GM10248 (cell line): ENCODE results near the gene ARVCF.

ENCODE experiments used
- CTCF ChIA-PET: fragments of 300-600 bp; sonication (Branson Sonifier 250); formaldehyde crosslinking; extraction: SDS; loops from one replicate; lab custom pipeline; 2021; ENCODE audit warnings: antibody characterized with exemption; lab: Yijun Ruan, JAX
- POLR2A ChIA-PET: fragments of 350-650 bp; sonication (Branson Sonifier 250); formaldehyde crosslinking; extraction: SDS; loops from one replicate; lab custom pipeline; 2020; ENCODE audit warnings: antibody characterized with exemption; lab: Yijun Ruan, JAX
- DNase-seq: peaks from one replicate; pipeline ENCODE4 v3.0.0; 2012; ENCODE audit errors: extremely low spot score
- TF ChIP-seq, protein P1 (sequence below): IDR thresholded peaks from 2 replicates; pipeline ENCODE4 v1.5.1; 2012; ENCODE audit warnings: mild to moderate bottlenecking, low read depth; ENCODE audit errors: extremely low read depth, missing control alignments, control extremely low read depth

ARVCF gene

DNA sequence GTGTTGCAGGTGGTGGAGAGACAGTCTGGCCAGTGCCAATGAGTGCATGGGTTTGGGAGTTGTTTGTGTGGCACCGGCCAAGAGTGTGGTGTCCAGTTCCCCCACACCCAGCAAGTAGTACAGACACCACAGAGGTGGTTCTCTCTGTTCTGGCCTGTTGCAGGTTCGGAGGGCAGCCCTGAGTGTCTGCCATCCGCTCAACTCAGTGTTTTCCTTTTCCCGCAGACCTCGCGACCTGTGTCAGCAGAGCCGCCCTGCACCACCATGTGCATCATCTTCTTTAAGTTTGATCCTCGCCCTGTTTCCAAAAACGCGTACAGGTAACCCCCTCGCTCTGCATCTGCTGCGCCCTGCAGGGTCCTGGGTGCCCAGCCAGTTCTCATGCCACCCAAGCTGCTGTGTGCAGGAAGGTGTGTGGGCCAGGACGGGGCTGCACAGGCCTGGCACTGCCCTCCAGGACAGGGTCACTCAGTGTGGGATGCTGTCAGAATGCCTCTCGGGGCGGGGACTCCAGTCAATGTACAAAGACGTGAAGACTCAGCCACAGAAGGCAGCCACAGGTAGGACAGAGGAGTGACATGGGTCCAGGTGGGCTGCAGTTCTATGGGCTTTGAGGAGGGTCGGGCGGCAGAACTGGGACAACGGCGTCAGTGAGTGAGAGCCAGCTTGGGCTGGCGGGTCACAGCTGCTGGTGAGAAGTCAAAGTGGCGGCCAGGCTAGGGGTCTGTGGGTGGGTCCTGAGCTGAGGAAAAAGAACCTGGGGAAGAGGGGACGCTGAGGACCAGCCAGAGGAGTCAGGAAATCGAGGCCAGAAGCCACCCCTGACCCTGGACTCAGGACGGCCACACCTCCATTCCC is 20.1 kb upstream of the ARVCF start:
- DNase-seq = no peak
- CTCF ChIA-PET = interaction anchor here (4.0 kb wide), 1 partner anchor 22 kb away, joined by 16 read pairs; no protein-coding TSS in a partner anchor
- POLR2A ChIA-PET = no interaction called here
- TF ChIP-seq, protein P1, sequence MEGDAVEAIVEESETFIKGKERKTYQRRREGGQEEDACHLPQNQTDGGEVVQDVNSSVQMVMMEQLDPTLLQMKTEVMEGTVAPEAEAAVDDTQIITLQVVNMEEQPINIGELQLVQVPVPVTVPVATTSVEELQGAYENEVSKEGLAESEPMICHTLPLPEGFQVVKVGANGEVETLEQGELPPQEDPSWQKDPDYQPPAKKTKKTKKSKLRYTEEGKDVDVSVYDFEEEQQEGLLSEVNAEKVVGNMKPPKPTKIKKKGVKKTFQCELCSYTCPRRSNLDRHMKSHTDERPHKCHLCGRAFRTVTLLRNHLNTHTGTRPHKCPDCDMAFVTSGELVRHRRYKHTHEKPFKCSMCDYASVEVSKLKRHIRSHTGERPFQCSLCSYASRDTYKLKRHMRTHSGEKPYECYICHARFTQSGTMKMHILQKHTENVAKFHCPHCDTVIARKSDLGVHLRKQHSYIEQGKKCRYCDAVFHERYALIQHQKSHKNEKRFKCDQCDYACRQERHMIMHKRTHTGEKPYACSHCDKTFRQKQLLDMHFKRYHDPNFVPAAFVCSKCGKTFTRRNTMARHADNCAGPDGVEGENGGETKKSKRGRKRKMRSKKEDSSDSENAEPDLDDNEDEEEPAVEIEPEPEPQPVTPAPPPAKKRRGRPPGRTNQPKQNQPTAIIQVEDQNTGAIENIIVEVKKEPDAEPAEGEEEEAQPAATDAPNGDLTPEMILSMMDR = no peak

DNA sequence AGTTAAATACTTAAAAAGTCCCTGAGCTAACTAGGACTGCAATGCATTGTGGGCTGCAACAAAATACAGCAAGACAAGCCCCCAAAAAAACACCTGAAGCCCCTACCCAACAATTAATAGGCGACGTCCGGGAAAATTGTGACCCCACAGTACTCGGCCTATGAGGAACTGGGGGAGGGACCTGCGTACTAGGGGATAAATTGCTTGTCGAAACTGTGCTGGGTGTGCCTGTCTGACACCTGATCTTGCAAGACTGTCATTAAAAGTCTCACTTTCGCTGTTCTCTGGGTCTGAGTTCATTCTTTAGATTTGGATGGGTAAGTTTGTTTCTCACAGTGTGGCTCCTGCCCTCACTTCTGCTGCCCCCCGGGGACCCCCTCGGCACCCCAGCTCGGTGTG is 19.5 kb upstream of the ARVCF start:
- TF ChIP-seq, protein P1 = no peak
- DNase-seq = peak; percentile 45
- ChIA-PET POLR2A (no interaction called here), CTCF (interaction anchor here (4.0 kb wide), 1 partner anchor 22 kb away, joined by 16 read pairs; no protein-coding TSS in a partner anchor)

DNA sequence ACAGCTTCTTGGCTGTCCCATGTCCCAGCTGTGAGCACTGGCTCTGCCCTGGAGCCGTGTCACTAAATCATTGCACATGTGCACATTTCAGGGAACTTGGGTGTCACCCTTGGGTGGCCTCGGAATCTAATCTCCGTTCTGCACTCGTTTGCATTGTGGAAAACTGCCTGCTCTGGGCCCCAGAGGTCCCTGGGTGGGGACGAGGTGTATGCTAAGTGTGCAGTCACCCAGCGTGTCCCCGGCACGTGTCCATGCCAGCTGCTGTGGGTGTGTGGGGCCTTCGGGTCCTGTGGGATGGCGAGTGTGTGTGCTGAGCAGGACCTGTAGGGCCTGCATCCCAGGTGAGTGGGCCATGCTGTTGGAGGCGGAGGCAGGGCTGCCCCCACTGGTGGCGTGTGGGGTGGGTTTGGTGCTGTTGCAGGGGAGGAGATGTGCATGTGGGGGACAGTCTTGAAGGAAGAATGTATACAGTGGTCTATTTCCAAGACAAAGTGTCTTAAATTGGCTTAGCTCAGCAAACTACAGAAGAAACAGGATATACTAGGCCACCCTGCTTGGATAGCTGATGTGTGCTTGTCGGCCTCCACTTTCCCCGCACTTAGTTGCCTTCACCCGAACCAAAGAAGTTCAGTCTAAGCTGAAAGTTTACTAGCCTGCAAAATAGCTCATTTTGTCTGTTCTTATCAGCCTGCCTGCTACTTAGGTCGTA is 18.9 kb upstream of the ARVCF start:
- no peak for DNase-seq
- TF ChIP-seq, protein P1 = no peak
- CTCF ChIA-PET = interaction anchor here (4.0 kb wide), 1 partner anchor 21 kb away, joined by 16 read pairs; no protein-coding TSS in a partner anchor
- POLR2A ChIA-PET = no interaction called here

DNA sequence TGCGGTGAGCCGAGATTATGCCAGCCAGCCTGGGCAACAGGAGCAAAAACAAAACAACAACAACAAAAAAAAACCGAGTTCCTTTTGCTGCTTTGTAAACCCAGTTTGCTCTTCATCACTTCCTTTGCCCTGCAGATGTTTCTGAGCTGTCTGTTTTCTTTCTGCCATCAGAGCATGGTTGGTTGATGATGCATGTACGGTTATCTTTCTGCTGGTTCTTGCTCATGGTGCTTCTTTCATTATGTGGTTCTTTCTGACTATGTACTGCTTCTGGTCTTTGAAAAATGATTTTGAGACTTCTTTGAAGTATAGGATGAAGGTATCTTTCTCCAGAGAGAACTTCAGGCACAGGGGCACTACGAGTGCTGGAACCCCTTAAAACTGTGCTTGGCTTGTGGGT is 17.5 kb upstream of the ARVCF start:
- TF ChIP-seq, protein P1 = no peak
- CTCF ChIA-PET = interaction anchor here (1.2 to 4.0 kb wide), 3 partner anchors 11 to 304 kb away, joined by 4 to 16 read pairs (median 4); no protein-coding TSS in a partner anchor
- POLR2A ChIA-PET = no interaction called here
- DNase-seq = no peak

DNA sequence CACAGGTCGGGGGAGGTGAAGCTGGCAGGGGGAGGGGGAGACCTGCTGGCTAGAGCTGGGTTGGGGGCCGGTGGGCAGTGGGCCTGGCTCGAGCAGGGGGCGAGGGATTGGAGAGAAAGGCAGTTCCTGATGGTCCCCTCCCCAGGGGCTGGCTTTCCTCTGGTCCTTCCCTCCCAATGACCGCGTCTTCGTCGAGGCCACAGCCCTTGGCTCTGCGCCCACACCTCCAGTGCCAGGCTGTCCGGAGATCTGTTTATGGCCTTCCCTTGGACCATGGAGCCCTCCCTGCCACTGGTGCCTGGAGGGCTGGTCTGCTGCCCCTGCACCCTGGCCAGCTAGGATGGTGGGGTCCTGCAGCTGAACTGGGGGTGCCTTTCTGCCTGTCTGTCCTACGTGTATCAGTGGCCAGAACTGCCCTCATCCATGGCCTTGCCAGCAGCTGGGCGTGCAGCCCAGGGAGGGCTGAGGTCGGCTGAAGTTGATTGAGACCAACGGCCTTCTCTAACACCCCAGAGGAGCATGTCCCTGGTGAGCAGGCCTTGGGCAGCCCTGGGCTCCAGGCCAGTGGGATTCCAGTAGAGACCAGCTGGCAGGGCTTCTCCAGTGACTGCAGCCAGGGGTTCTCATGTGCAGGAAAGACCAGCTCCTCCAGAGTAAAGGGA is 16.6 kb upstream of the ARVCF start:
- TF ChIP-seq, protein P1 = no peak
- CTCF ChIA-PET = interaction anchor here (0.8 to 4.0 kb wide), 5 partner anchors 9 to 303 kb away, joined by 3 to 16 read pairs (median 4); no protein-coding TSS in a partner anchor
- POLR2A ChIA-PET = no interaction called here
- DNase-seq = no peak
